Testis (tissue), 3 donors: ENCODE data around the gene MKKS. TPM values are rescaled to one million over a fixed set of nuclear protein-coding genes. Genes with fewer than 3 reads are reported as not detected.

ENCODE experiments used
- DNase-seq: peaks from one replicate; pipeline ENCODE4 v3.0.0-alpha.2; 2019
- H3K27ac ChIP-seq, 2 donors: fragments of 200-600 bp; sonication (generic); one replicate each; pipeline ENCODE4 v1.5.1; 2019
- H3K27me3 ChIP-seq: fragments of 200-600 bp; sonication (generic); one replicate; pipeline ENCODE4 v1.5.1; 2019
- H3K36me3 ChIP-seq: fragments of 200-600 bp; sonication (generic); one replicate; pipeline ENCODE4 v1.5.1; 2017; ENCODE audit warnings: low read depth; ENCODE audit errors: missing control alignments
- H3K4me1 ChIP-seq: fragments of 200-600 bp; sonication (generic); one replicate; pipeline ENCODE4 v1.5.1; 2019
- H3K4me3 ChIP-seq, 2 donors: fragments of 200-600 bp; sonication (generic); one replicate each; pipeline ENCODE4 v1.5.1; 2017 to 2019
- H3K9me3 ChIP-seq: fragments of 200-600 bp; sonication (generic); one replicate; pipeline ENCODE4 v1.5.1; 2017
- CTCF ChIP-seq, 3 experiments: fragments of 450-650 bp in 2 of 3; fragments of 200-600 bp in 1 of 3; sonication (generic) in 1 of 3; IDR thresholded peaks; one replicate each; pipeline ENCODE4 v1.5.1; 2016 to 2019; ENCODE audit warnings: antibody characterized with exemption in 3 of 3, mild to moderate bottlenecking in 2 of 3, moderate library complexity in 1 of 3
- POLR2A ChIP-seq: fragments of 450-650 bp; IDR thresholded peaks from one replicate; pipeline ENCODE4 v1.6.1; 2017; ENCODE audit warnings: antibody characterized with exemption, mild to moderate bottlenecking, moderate library complexity
- WGBS, 2 donors: methylation state at CpG; one replicate each; pipeline ENCODE4 v1.1.5; 2018; 5-methylcytosine and 5-hydroxymethylcytosine counted together
- intact Hi-C: fragments of 100-400 bp; cut with DNase I; formaldehyde crosslinking; loops from one replicate; pipeline ENCODE4 v1.15.1; 2023; ENCODE audit warnings: low total_unique reads
- polyA plus RNA-seq: library from polyadenylated mRNA; stranded (reverse); fragments of 350-450 nt; fragmentation: Illumina TruSeq; extraction: RNeasy Lipid Tissue Mini Kit (QIAGEN cat#74804); gene quantifications from one replicate; pipeline ENCODE4 v1.2.3, GENCODE V29; 2014; ENCODE audit warnings: low read depth, low replicate concordance; ENCODE audit not compliant: insufficient read depth
- total RNA-seq, 2 donors: library from RNA; depleted of rRNA; stranded (reverse); fragments of >200 nt; gene quantifications; one replicate each; pipeline ENCODE4 v1.2.3, GENCODE V29; 2016

MKKS gene
- total and polyA plus RNA-seq, 3 donors from 2014 or later = 15.7 to 37.1 (median 16.0) TPM

- intact Hi-C loops = no loop called here
- Histone ChIP-seq H3K27ac (no peak overlapping the region), H3K27me3 (no peaks in the 10 kb centered on the region), H3K4me1 (no peaks in the 10 kb centered on the region), H3K36me3 (no peaks in the 10 kb centered on the region), H3K9me3 (no peaks in the 10 kb centered on the region), H3K4me3 (no peak overlapping the region)
- DNase-seq = no peak
- TF ChIP-seq POLR2A (no peak), CTCF (IDR thresholded peaks at IDR 0.05) (no peak)
Measured at GRCh38 chr20:10462516-10462915, 28.5 kb upstream of the MKKS start.

GRCh38 chr20:10461495-10461894 is 27.5 kb upstream of the MKKS start:
- Histone ChIP-seq H3K4me1 (no peaks in the 10 kb centered on the region), H3K27me3 (no peaks in the 10 kb centered on the region), H3K27ac (no peak overlapping the region), H3K9me3 (no peaks in the 10 kb centered on the region), H3K4me3 (no peak overlapping the region), H3K36me3 (no peaks in the 10 kb centered on the region)
- intact Hi-C loops = no loop called here
- 98 to 100% methylated on average over 2 of the region's 2 CpGs for WGBS, 2 donors
- TF ChIP-seq CTCF (IDR thresholded peaks at IDR 0.05) = no peak
- TF ChIP-seq POLR2A = no peak
- no peak for DNase-seq

GRCh38 chr20:10454151-10454750 is 20.2 kb upstream of the MKKS start:
- H3K27ac ChIP-seq = no peak overlapping the region
- intact Hi-C loops = no loop called here

GRCh38 chr20:10453241-10453640 is 19.2 kb upstream of the MKKS start:
- no peaks in the 10 kb centered on the region for H3K4me1 ChIP-seq
- TF ChIP-seq CTCF (IDR thresholded peaks at IDR 0.05) = no peak
- TF ChIP-seq POLR2A = no peak
- no peak overlapping the region for H3K4me3 ChIP-seq
- no peaks in the 10 kb centered on the region for H3K36me3 ChIP-seq
- no peak for DNase-seq
- intact Hi-C loops = no loop called here
- H3K9me3 ChIP-seq = no peaks in the 10 kb centered on the region
- no peak overlapping the region for H3K27ac ChIP-seq
- WGBS, 2 donors = 83% methylated on average over 5 of the region's 5 CpGs
- H3K27me3 ChIP-seq = no peaks in the 10 kb centered on the region

More at GRCh38 chr20:10454151-10454750, 20.2 kb upstream of the MKKS start:
- Histone ChIP-seq H3K4me1 (no peaks in the 10 kb centered on the region), H3K9me3 (no peaks in the 10 kb centered on the region), H3K4me3 (no peak overlapping the region), H3K27me3 (no peaks in the 10 kb centered on the region), H3K36me3 (no peaks in the 10 kb centered on the region)
- TF ChIP-seq POLR2A (no peak), CTCF (IDR thresholded peaks at IDR 0.05) (no peak)
- no peak for DNase-seq

- no peaks in the 10 kb centered on the region for H3K27me3 ChIP-seq
- intact Hi-C loops = no loop called here
Measured at GRCh38 chr20:10449270-10449669, 15.2 kb upstream of the MKKS start.

More at GRCh38 chr20:10449270-10449669, 15.2 kb upstream of the MKKS start:
- TF ChIP-seq POLR2A = no peak
- no peak for TF ChIP-seq CTCF (IDR thresholded peaks at IDR 0.05)
- Histone ChIP-seq H3K27ac (no peak overlapping the region), H3K9me3 (no peaks in the 10 kb centered on the region), H3K4me3 (no peak overlapping the region), H3K36me3 (no peaks in the 10 kb centered on the region), H3K4me1 (no peaks in the 10 kb centered on the region)
- DNase-seq = no peak
- 76 to 88% methylated on average over 2 of the region's 2 CpGs for WGBS, 2 donors
